ENCODE results near the gene RABGAP1.
"Not testable (repeated sequence)": the region's sequence is repeated elsewhere in the genome, so short reads cannot be mapped to it uniquely, and the experiment has no call there.

The RABGAP1 gene

GRCh38 chr9:122940749-122941581, at the start of gene RABGAP1:
TSS of gene RABGAP1 (plus strand) at chr9:122941020. CDS start at chr9:122957060, 16,040 bp downstream.
- peak; percentile 99 to 100 for DNase-seq

GRCh38 chr9:122897969-122898368, 42.9 kb upstream of the RABGAP1 start:
- no peak for DNase-seq

- no peak for DNase-seq
Measured at GRCh38 chr9:122900791-122901190, 40.0 kb upstream of the RABGAP1 start.

- DNase-seq, result peak in 1 of 2 donors; percentile 19
Measured at GRCh38 chr9:122904466-122904822, 36.4 kb upstream of the RABGAP1 start.

GRCh38 chr9:122904823-122905710, 35.8 kb upstream of the RABGAP1 start, which contains the start of gene RC3H2:
TSS of gene RC3H2 (minus strand) at chr9:122905359. CDS start at chr9:122897509, 7,850 bp downstream.
- peak; percentile 96 to 97 for DNase-seq

GRCh38 chr9:122906122-122906521, 34.7 kb upstream of the RABGAP1 start:
- DNase-seq, result not testable (repeated sequence)

- DNase-seq, result no peak
Measured at GRCh38 chr9:122912671-122912963, 28.2 kb upstream of the RABGAP1 start.

GRCh38 chr9:122912964-122913673, 27.7 kb upstream of the RABGAP1 start, which contains the start of gene ZBTB6:
TSS of gene ZBTB6 (minus strand) at chr9:122913323. CDS start at chr9:122912072, 1,251 bp downstream.
- peak; percentile 59 to 64 for DNase-seq

GRCh38 chr9:122918310-122918709, 22.5 kb upstream of the RABGAP1 start:
- DNase-seq, result no peak

- DNase-seq, result no peak
Measured at GRCh38 chr9:122922713-122923112, 18.1 kb upstream of the RABGAP1 start.

GRCh38 chr9:122923947-122924346, 16.9 kb upstream of the RABGAP1 start:
- no peak for DNase-seq

GRCh38 chr9:122929796-122930354, 10.9 kb upstream of the RABGAP1 start:
- DNase-seq, result no peak

- no peak for DNase-seq
Measured at GRCh38 chr9:122930541-122931225, 10.1 kb upstream of the RABGAP1 start.

GRCh38 chr9:122931226-122932121, 9.3 kb upstream of the RABGAP1 start, which contains the start of gene ZBTB26:
TSS of gene ZBTB26 (minus strand) at chr9:122931512. CDS start at chr9:122919934, 11,578 bp downstream.
- peak; percentile 84 for DNase-seq

GRCh38 chr9:122936464-122936863, 4.4 kb upstream of the RABGAP1 start:
- no peak for DNase-seq

- no peak for DNase-seq
Measured at GRCh38 chr9:122936883-122937282, 3.9 kb upstream of the RABGAP1 start.

GRCh38 chr9:122939601-122940000, 1.2 kb upstream of the RABGAP1 start:
- no peak for DNase-seq

- DNase-seq, result no peak
Measured at GRCh38 chr9:122940454-122940748, 419 bp upstream of the RABGAP1 start.

GRCh38 chr9:122941582-122942234, 888 bp downstream of the RABGAP1 start:
- peak in 1 of 2 donors; percentile 4 for DNase-seq
